Sigmoid colon (tissue), 7 donors: Measurements from ENCODE around the gene TMEM121. TPM values are rescaled to one million over a fixed set of nuclear protein-coding genes. Genes with fewer than 3 reads are reported as not detected.

Experiments used
- DNase-seq: peaks from one replicate; pipeline ENCODE4 v3.0.0-alpha.2; 2019
- H3K27ac ChIP-seq, 4 donors: fragments of 200-600 bp; sonication (generic); one replicate each; pipeline ENCODE4 v1.5.1; 2016 to 2019; ENCODE audit warnings: mild to moderate bottlenecking in 1 of 4
- H3K27me3 ChIP-seq, 3 donors: fragments of 200-600 bp; sonication (generic); one replicate each; pipeline ENCODE4 v1.5.1; 2019; ENCODE audit warnings: mild to moderate bottlenecking in 1 of 3
- H3K36me3 ChIP-seq, 4 donors: fragments of 200-600 bp; sonication (generic); one replicate each; pipeline ENCODE4 v1.5.1; 2016 to 2019
- H3K4me1 ChIP-seq, 4 donors: fragments of 200-600 bp; sonication (generic); one replicate each; pipeline ENCODE4 v1.5.1; 2017 to 2019
- H3K4me3 ChIP-seq, 4 donors: fragments of 200-600 bp; sonication (generic); one replicate each; pipeline ENCODE4 v1.5.1; 2017 to 2019; ENCODE audit warnings: mild to moderate bottlenecking in 2 of 4, moderate library complexity in 1 of 4
- H3K9me3 ChIP-seq, 4 donors: fragments of 200-600 bp in 3 of 4; sonication (generic) in 3 of 4; one replicate each; pipeline versions ENCODE4 v1.5.1 to v1.6.1; 2013 to 2019
- CTCF ChIP-seq, 4 experiments: fragments of 450-650 bp in 3 of 4; fragments of 200-600 bp in 1 of 4; IDR thresholded peaks; one replicate each; pipeline ENCODE4 v1.5.1; 2016 to 2019; ENCODE audit warnings: antibody characterized with exemption in 4 of 4, mild to moderate bottlenecking in 3 of 4, moderate library complexity in 2 of 4
- EP300 ChIP-seq, 4 donors: sonication (generic); formaldehyde crosslinking; IDR thresholded peaks; one replicate each; pipeline ENCODE4 v1.6.1; 2017; ENCODE audit warnings: antibody characterized with exemption in 4 of 4
- POLR2A ChIP-seq, 2 donors: fragments of 450-650 bp; IDR thresholded peaks; one replicate each; pipeline ENCODE4 v1.6.1; 2016; ENCODE audit warnings: antibody characterized with exemption in 2 of 2, mild to moderate bottlenecking in 2 of 2, moderate library complexity in 2 of 2
- POLR2AphosphoS5 ChIP-seq, 4 donors: sonication (generic); formaldehyde crosslinking; IDR thresholded peaks; one replicate each; pipeline ENCODE4 v1.6.1; 2017; ENCODE audit warnings: antibody characterized with exemption in 4 of 4
- WGBS, 2 donors: extraction: QIAGEN DNeasy Blood & Tissue Kit; methylation state at CpG; one replicate each; pipeline ENCODE4 v1.1.7; 2013; 5-methylcytosine and 5-hydroxymethylcytosine counted together
- intact Hi-C: fragments of 100-400 bp; cut with DNase I; formaldehyde crosslinking; loops from one replicate; pipeline ENCODE4 v1.15.1; 2023
- polyA plus RNA-seq, 3 donors: library from polyadenylated mRNA; stranded (reverse); fragments of 200-250 nt; gene quantifications; one replicate each; pipeline ENCODE4 v1.2.3, GENCODE V29; 2013
- total RNA-seq, 4 donors: library from RNA; depleted of rRNA; stranded (reverse); fragments of >200 nt; gene quantifications; one replicate each; pipeline ENCODE4 v1.1.0, GENCODE V29; 2016
- donor health status: healthy with polysubstance abuse.
- donor health status: Bipolar disorder and iron deficiency.
- donor health status: healthy.

Gene TMEM121
- total and polyA plus RNA-seq, 7 donors: 2.3 to 8.0 (median 5.0) TPM; not detected in 2

- Histone ChIP-seq H3K27ac (no peak overlapping the region), H3K4me1 (no peaks in the 10 kb centered on the region), H3K4me3 (no peak overlapping the region), H3K36me3 (no peaks in the 10 kb centered on the region), H3K27me3 (no peaks in the 10 kb centered on the region), H3K9me3 (no peaks in the 10 kb centered on the region)
- WGBS, 2 donors: 93% methylated on average over 31 of the region's 31 CpGs
- intact Hi-C loops: no loop called here
- TF ChIP-seq POLR2A (IDR thresholded peaks at IDR 0.05) (no peak), CTCF (IDR thresholded peaks at IDR 0.05) (no peak)
- peak; percentile 53 for DNase-seq
These were observed 28.5 kb upstream of the TMEM121 start for GRCh38 chr14:105497671-105498429.

- H3K27me3 ChIP-seq: no peaks in the 10 kb centered on the region
- no peaks in the 10 kb centered on the region for H3K4me1 ChIP-seq
- no peaks in the 10 kb centered on the region for H3K36me3 ChIP-seq
- H3K4me3 ChIP-seq: no peak overlapping the region
- intact Hi-C loops: no loop called here
- peak; percentile 56 for DNase-seq
- TF ChIP-seq POLR2A (IDR thresholded peaks at IDR 0.05): no peak
- TF ChIP-seq CTCF (IDR thresholded peaks at IDR 0.05): no peak
- H3K27ac ChIP-seq: peak overlapping the region in 2 of 4 donors; percentile 26 to 50
- no peaks in the 10 kb centered on the region for H3K9me3 ChIP-seq
- 93% methylated on average over 36 of the region's 36 CpGs for WGBS, 2 donors
These were observed 27.7 kb upstream of the TMEM121 start for GRCh38 chr14:105498430-105499255.

- WGBS, 2 donors: 83 to 86% methylated on average over 27 of the region's 27 CpGs
- no peak overlapping the region for H3K4me3 ChIP-seq
- H3K9me3 ChIP-seq: no peaks in the 10 kb centered on the region
- peak overlapping the region in 2 of 4 donors; percentile 26 to 50 for H3K27ac ChIP-seq
- H3K36me3 ChIP-seq: no peaks in the 10 kb centered on the region
- TF ChIP-seq POLR2AphosphoS5 (IDR thresholded peaks at IDR 0.05) (no peak), EP300 (IDR thresholded peaks at IDR 0.05) (no peak), CTCF (IDR thresholded peaks at IDR 0.05) (no peak), POLR2A (IDR thresholded peaks at IDR 0.05) (no peak)
- intact Hi-C loops: no loop called here
- no peaks in the 10 kb centered on the region for H3K4me1 ChIP-seq
- H3K27me3 ChIP-seq: no peaks in the 10 kb centered on the region
- peak; percentile 73 for DNase-seq
These were observed 26.9 kb upstream of the TMEM121 start for GRCh38 chr14:105499256-105500035.

GRCh38 chr14:105500036-105500725, 26.2 kb upstream of the TMEM121 start:
- Histone ChIP-seq H3K9me3 (no peaks in the 10 kb centered on the region), H3K4me1 (no peaks in the 10 kb centered on the region), H3K27ac (peak overlapping the region in 1 of 4 donors; percentile 27), H3K36me3 (no peaks in the 10 kb centered on the region), H3K4me3 (no peak overlapping the region), H3K27me3 (no peaks in the 10 kb centered on the region)
- 77 to 89% methylated on average over 21 of the region's 21 CpGs for WGBS, 2 donors
- intact Hi-C loops: no loop called here
- peak; percentile 50 for DNase-seq
- TF ChIP-seq EP300 (IDR thresholded peaks at IDR 0.05): no peak
- no peak for TF ChIP-seq CTCF (IDR thresholded peaks at IDR 0.05)
- no peak for TF ChIP-seq POLR2AphosphoS5 (IDR thresholded peaks at IDR 0.05)
- TF ChIP-seq POLR2A (IDR thresholded peaks at IDR 0.05): no peak
